Coronary artery (tissue), 2 donors: Measurements from ENCODE around the gene WDR64.

Experiments
- DNase-seq: peaks from one replicate; pipeline ENCODE4 v3.0.0-alpha.2; 2017; ENCODE audit warnings: low spot score
- H3K27ac ChIP-seq, 2 donors: fragments of 200-600 bp; sonication (generic); one replicate each; pipeline ENCODE4 v1.5.1; 2016 to 2019
- H3K4me3 ChIP-seq: fragments of 200-600 bp; sonication (generic); 2 replicates; pipeline ENCODE4 v1.5.1; 2016; ENCODE audit warnings: mild to moderate bottlenecking, moderate library complexity
- CTCF ChIP-seq: fragments of 200-600 bp; sonication (generic); IDR thresholded peaks from one replicate; pipeline ENCODE4 v1.5.1; 2019; ENCODE audit warnings: antibody characterized with exemption

WDR64 gene

GRCh38 chr1:241652012-241652411, at the start of gene WDR64:
WDR64 (plus strand) TSS chr1:241652281; CDS start chr1:241652485, 204 bp downstream.
- Histone ChIP-seq H3K27ac (no peak within 1 kb of the TSS), H3K4me3 (no peak within 1 kb of the TSS)
- DNase-seq, result no peak
- TF ChIP-seq CTCF, result no peak

DNA sequence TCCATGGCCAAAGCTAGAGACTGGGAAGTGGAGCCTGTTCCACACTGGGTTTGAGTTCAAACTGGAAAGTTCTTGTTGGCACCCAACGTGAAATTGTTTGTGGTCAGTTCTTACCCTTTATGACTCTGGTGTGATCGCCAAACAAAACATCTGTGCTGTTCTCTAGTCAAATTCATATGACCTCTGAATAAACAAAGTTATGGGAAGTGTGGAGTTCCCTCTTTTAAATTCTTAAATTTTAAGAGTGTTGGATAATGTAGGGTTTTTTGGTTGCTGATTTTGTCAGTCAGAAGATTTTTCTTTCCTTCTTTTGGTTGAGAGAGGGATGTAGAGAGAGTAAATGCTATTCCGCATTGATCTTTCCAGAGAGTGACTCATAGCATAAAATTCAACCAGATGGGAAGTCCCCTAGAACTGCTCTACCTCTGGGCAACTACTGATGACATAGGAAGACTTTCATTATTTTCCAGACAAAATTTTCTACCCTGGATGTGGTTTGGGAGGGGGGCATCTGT, 48.3 kb upstream of the WDR64 start:
- Histone ChIP-seq H3K4me3 (no peak overlapping the region), H3K27ac (peak overlapping the region in 1 of 2 donors; percentile 9)
- TF ChIP-seq CTCF, result no peak
- no peak for DNase-seq

DNA sequence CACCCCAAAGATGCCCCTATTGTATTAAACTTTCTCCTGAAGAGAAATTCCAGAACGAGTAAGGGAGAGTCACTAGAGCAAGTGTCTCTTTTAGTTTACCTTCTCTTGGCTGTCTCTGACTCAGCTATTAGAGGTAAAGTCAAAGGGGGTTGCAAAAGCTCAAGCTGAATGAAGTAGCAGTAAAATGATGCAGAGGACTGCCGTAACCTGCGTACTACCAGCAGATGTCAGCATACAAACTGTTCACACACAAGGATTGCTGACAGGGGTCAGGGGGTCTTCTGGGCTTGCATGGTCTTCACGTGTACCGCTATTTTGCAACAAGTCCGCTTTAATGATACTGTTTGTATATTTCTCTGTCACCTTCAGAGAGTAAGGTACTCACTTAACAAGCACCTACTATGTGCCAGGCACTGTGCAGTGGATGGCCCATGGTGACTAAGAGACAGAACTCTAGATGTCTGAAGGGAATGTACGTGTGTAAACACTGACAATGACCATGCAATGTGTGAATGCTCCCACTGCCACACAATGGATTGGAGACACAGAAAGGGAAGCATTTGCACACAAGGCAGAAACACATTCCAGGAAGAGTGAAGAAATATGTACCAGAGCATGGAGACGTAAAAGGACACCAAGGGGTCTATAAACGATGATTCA, 46.8 kb upstream of the WDR64 start:
- H3K27ac ChIP-seq, result no peak overlapping the region
- H3K4me3 ChIP-seq, result no peak overlapping the region
- no peak for DNase-seq
- no peak for TF ChIP-seq CTCF

- no peak overlapping the region for H3K27ac ChIP-seq
- DNase-seq, result no peak
- H3K4me3 ChIP-seq, result no peak overlapping the region
- TF ChIP-seq CTCF, result no peak
These were observed 45.5 kb upstream of the WDR64 start for GRCh38 chr1:241606544-241606943.

GRCh38 chr1:241607497-241607896, 44.6 kb upstream of the WDR64 start:
- no peak overlapping the region for H3K27ac ChIP-seq
- no peak overlapping the region for H3K4me3 ChIP-seq
- TF ChIP-seq CTCF, result no peak
- no peak for DNase-seq

GRCh38 chr1:241608379-241609033, 43.6 kb upstream of the WDR64 start:
- TF ChIP-seq CTCF, result no peak
- no peak for DNase-seq
- H3K27ac ChIP-seq, result no peak overlapping the region

More at GRCh38 chr1:241608379-241609033, 43.6 kb upstream of the WDR64 start:
- no peak overlapping the region for H3K4me3 ChIP-seq
